CD4-positive, alpha-beta memory T cell (primary cell): Measurements from ENCODE around the gene ZNF407. TPM values are rescaled to one million over a fixed set of nuclear protein-coding genes. Genes with fewer than 3 reads are reported as not detected.

ENCODE experiments used
- CTCF ChIA-PET: fragments of 350-600 bp; sonication (Branson Sonifier 250); formaldehyde crosslinking; loops from one replicate; lab custom pipeline; 2021; ENCODE audit warnings: inconsistent platforms; ENCODE audit not compliant: partially characterized antibody; lab: Charles Lee
- POLR2A ChIA-PET: fragments of 350-600 bp; sonication (Branson Sonifier 250); formaldehyde crosslinking; loops from one replicate; lab custom pipeline; 2021; ENCODE audit not compliant: partially characterized antibody; lab: Charles Lee
- DNase-seq, 5 donors: peaks; one replicate each; pipeline versions ENCODE4 v3.0.0 to v3.0.0-alpha.2; 2020 to 2022; ENCODE audit warnings: mixed read lengths in 1 of 5
- H3K27ac ChIP-seq: one replicate; pipeline ENCODE4 v1.7.0; 2013; ENCODE audit warnings: low read depth, low read length
- H3K27me3 ChIP-seq: 2 replicates; pipeline ENCODE4 v1.7.0; 2013; ENCODE audit warnings: mild to moderate bottlenecking, low read length, moderate library complexity; ENCODE audit not compliant: insufficient read depth
- H3K36me3 ChIP-seq: 2 replicates; pipeline ENCODE4 v1.7.0; 2013; ENCODE audit warnings: mild to moderate bottlenecking, low read length, moderate library complexity; ENCODE audit not compliant: insufficient read depth
- H3K4me1 ChIP-seq: 2 replicates; pipeline ENCODE4 v1.7.0; 2013; ENCODE audit warnings: mild to moderate bottlenecking, low read length, moderate library complexity; ENCODE audit not compliant: insufficient read depth
- H3K4me3 ChIP-seq, 2 donors: one replicate each; pipeline ENCODE4 v1.7.0; 2013; ENCODE audit warnings: low read length in 2 of 2, mild to moderate bottlenecking in 1 of 2
- H3K9me3 ChIP-seq, 2 donors: one replicate each; pipeline ENCODE4 v1.7.0; 2013; ENCODE audit warnings: low read length in 2 of 2, control low read depth in 1 of 2; ENCODE audit not compliant: control insufficient read depth in 1 of 2
- H3K27ac Mint-ChIP-seq, 7 donors: one replicate each; pipeline ENCODE4 v1.8.0; 2020 to 2021; ENCODE audit warnings: mixed read lengths in 7 of 7, mild to moderate bottlenecking in 6 of 7, inconsistent platforms in 3 of 7, moderate library complexity in 3 of 7
- H3K27me3 Mint-ChIP-seq, 2 donors: one replicate each; pipeline ENCODE4 v1.8.0; 2020 to 2021; ENCODE audit warnings: mixed read lengths in 2 of 2
- H3K36me3 Mint-ChIP-seq, 2 donors: one replicate each; pipeline ENCODE4 v1.8.0; 2020 to 2021; ENCODE audit warnings: mixed read lengths in 2 of 2, inconsistent platforms in 1 of 2, mild to moderate bottlenecking in 1 of 2
- H3K4me1 Mint-ChIP-seq, 4 donors: one replicate each; pipeline ENCODE4 v1.8.0; 2020 to 2021; ENCODE audit warnings: mixed read lengths in 4 of 4, mild to moderate bottlenecking in 1 of 4
- H3K4me3 Mint-ChIP-seq, 8 donors: one replicate each; pipeline ENCODE4 v1.8.0; 2020 to 2021; ENCODE audit warnings: mixed read lengths in 8 of 8, mild to moderate bottlenecking in 7 of 8, moderate library complexity in 6 of 8, inconsistent platforms in 3 of 8
- H3K9me3 Mint-ChIP-seq, 8 donors: one replicate each; pipeline ENCODE4 v1.8.0; 2020 to 2021; ENCODE audit warnings: mixed read lengths in 8 of 8, mild to moderate bottlenecking in 5 of 8, inconsistent platforms in 3 of 8, moderate library complexity in 1 of 8
- intact Hi-C: fragments of 100-400 bp; cut with micrococcal nuclease; formaldehyde crosslinking; loops from one replicate; pipeline ENCODE4 v1.15.1; 2023
- polyA plus RNA-seq, 2 donors: library from polyadenylated mRNA; unstranded; fragments of 300-500 nt; fragmentation: Illumina TruSeq; gene quantifications; one replicate each; pipeline ENCODE4 v1.2.3, GENCODE V29; 2021
- total RNA-seq, 2 experiments: library from RNA; stranded (reverse); gene quantifications; one replicate each; pipeline ENCODE4 v1.2.3, GENCODE V29; 2021

Gene ZNF407
- total and polyA plus RNA-seq, 4 experiments from 2014 or later, result 1.8 to 26.9 (median 15.3) TPM

GRCh38 chr18:75072672-75073371 is 475.2 kb downstream of the ZNF407 start:
- H3K4me1 ChIP-seq, result peaks cover 34% of the 10 kb centered on the region
- intact Hi-C loops, result loop anchor here (5.0 kb wide), 1 partner anchor 926 kb away; the partner anchor contains the start of genes FBXO15 and TIMM21
- H3K27ac ChIP-seq, result no peak overlapping the region
- POLR2A ChIA-PET, result interaction anchor here (3.8 kb wide), 1 partner anchor 137 kb away, joined by 38 read pairs; the partner anchor contains the start of genes PTGR3 and TSHZ1
- H3K4me1 Mint-ChIP-seq, result peaks cover 29 to 53% (median 39%) of the 10 kb centered on the region in 4 donors
- DNase-seq, result no peak
- peaks cover 0 to 36% (median 22%) of the 10 kb centered on the region in 8 donors for H3K9me3 Mint-ChIP-seq
- no peaks in the 10 kb centered on the region for H3K27me3 ChIP-seq
- CTCF ChIA-PET, result no interaction called here
- H3K4me3 ChIP-seq, result no peak overlapping the region
- peaks cover 19 to 25% of the 10 kb centered on the region in 2 donors for H3K36me3 Mint-ChIP-seq
- H3K27ac Mint-ChIP-seq, result no peak overlapping the region
- peaks cover 0 to 5% of the 10 kb centered on the region in 2 donors for H3K9me3 ChIP-seq
- no peaks in the 10 kb centered on the region for H3K27me3 Mint-ChIP-seq
- no peaks in the 10 kb centered on the region for H3K36me3 ChIP-seq
- H3K4me3 Mint-ChIP-seq, result no peak overlapping the region

GRCh38 chr18:75073654-75074053 is 476.0 kb downstream of the ZNF407 start:
- Mint-ChIP-seq H3K9me3 (peaks cover 0 to 42% (median 27%) of the 10 kb centered on the region in 8 donors), H3K27me3 (no peaks in the 10 kb centered on the region), H3K4me1 (peaks cover 25 to 45% (median 32%) of the 10 kb centered on the region in 4 donors), H3K36me3 (peaks cover 22 to 29% of the 10 kb centered on the region in 2 donors), H3K27ac (peak overlapping the region in 1 of 7 donors; percentile 65), H3K4me3 (no peak overlapping the region)
- ChIA-PET CTCF (no interaction called here), POLR2A (no interaction called here)
- peaks cover 34% of the 10 kb centered on the region for H3K4me1 ChIP-seq
- intact Hi-C loops, result loop anchor here (5.0 kb wide), 1 partner anchor 926 kb away; the partner anchor contains the start of genes FBXO15 and TIMM21
- DNase-seq, result no peak
- H3K27ac ChIP-seq, result no peak overlapping the region
- H3K36me3 ChIP-seq, result no peaks in the 10 kb centered on the region
- no peak overlapping the region for H3K4me3 ChIP-seq
- no peaks in the 10 kb centered on the region for H3K27me3 ChIP-seq
- peaks cover 0 to 5% of the 10 kb centered on the region in 2 donors for H3K9me3 ChIP-seq

- Mint-ChIP-seq H3K27ac (peak overlapping the region in 1 of 7 donors; percentile 65), H3K9me3 (peaks cover 0 to 49% (median 30%) of the 10 kb centered on the region in 8 donors)
- CTCF ChIA-PET, result no interaction called here
Measured at GRCh38 chr18:75074196-75075015, 476.7 kb downstream of the ZNF407 start.

DNA sequence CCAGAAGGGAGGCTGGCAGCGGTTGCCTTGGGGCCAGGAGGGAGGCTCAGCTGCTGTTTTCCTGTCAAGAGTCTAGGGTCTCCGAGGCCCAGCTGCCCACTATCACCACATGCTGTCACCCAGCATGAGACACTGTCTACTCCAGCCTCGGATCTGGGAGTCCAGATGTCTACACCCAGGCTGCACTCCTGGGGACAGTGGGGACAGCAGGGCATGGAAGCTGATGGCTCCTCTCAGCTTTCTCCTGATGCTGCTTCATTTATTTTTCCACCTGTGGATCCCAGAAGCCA is 477.3 kb downstream of the ZNF407 start:
- Histone ChIP-seq H3K27ac (no peak overlapping the region), H3K9me3 (peaks cover 0 to 5% of the 10 kb centered on the region in 2 donors), H3K27me3 (no peaks in the 10 kb centered on the region), H3K4me1 (peaks cover 25% of the 10 kb centered on the region), H3K36me3 (no peaks in the 10 kb centered on the region), H3K4me3 (no peak overlapping the region)
- DNase-seq, result no peak
- ChIA-PET POLR2A (no interaction called here), CTCF (no interaction called here)
- H3K27me3 Mint-ChIP-seq, result no peaks in the 10 kb centered on the region
- H3K9me3 Mint-ChIP-seq, result peaks cover 0 to 52% (median 30%) of the 10 kb centered on the region in 8 donors
- peaks cover 20 to 32% (median 23%) of the 10 kb centered on the region in 4 donors for H3K4me1 Mint-ChIP-seq
- intact Hi-C loops, result no loop called here
- H3K4me3 Mint-ChIP-seq, result no peak overlapping the region
- no peak overlapping the region for H3K27ac Mint-ChIP-seq
- peaks cover 22 to 29% of the 10 kb centered on the region in 2 donors for H3K36me3 Mint-ChIP-seq

More at GRCh38 chr18:75074196-75075015, 476.7 kb downstream of the ZNF407 start:
- Histone ChIP-seq H3K36me3 (no peaks in the 10 kb centered on the region), H3K4me1 (peaks cover 31% of the 10 kb centered on the region), H3K27me3 (no peaks in the 10 kb centered on the region), H3K9me3 (peaks cover 0 to 5% of the 10 kb centered on the region in 2 donors), H3K27ac (no peak overlapping the region), H3K4me3 (no peak overlapping the region)
- intact Hi-C loops, result loop anchor here (5.0 kb wide), 1 partner anchor 927 kb away; the partner anchor contains the start of genes FBXO15 and TIMM21
- POLR2A ChIA-PET, result no interaction called here
- Mint-ChIP-seq H3K4me3 (no peak overlapping the region), H3K36me3 (peaks cover 22 to 29% of the 10 kb centered on the region in 2 donors), H3K27me3 (no peaks in the 10 kb centered on the region), H3K4me1 (peaks cover 23 to 37% (median 28%) of the 10 kb centered on the region in 4 donors)
- no peak for DNase-seq

DNA sequence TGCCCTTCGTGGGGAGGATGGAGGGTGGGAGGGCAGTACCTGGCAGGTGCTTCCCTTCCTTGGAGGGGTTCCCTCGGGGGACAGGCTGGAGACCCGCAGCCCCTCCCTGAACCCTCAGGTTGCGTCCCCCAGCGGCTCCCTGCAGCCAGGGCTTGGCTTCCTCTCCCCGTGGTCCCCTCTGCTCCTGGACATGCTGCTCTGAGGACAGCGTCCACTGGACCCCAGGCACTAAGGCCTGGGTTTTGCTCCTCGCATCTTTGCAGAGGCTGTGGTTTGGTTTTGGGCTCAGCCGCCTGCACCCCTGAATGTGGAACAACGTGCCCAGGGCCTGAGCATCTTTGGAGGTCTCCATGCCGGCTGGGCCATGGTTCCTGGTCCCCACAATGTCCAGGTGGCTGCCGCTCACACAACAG is 477.8 kb downstream of the ZNF407 start:
- Histone ChIP-seq H3K27ac (no peak overlapping the region), H3K9me3 (peaks cover 0 to 5% of the 10 kb centered on the region in 2 donors), H3K27me3 (no peaks in the 10 kb centered on the region), H3K4me3 (no peak overlapping the region), H3K4me1 (peaks cover 20% of the 10 kb centered on the region), H3K36me3 (no peaks in the 10 kb centered on the region)
- Mint-ChIP-seq H3K36me3 (peaks cover 22 to 29% of the 10 kb centered on the region in 2 donors), H3K9me3 (peaks cover 0 to 55% (median 30%) of the 10 kb centered on the region in 8 donors), H3K27me3 (no peaks in the 10 kb centered on the region), H3K4me3 (no peak overlapping the region), H3K27ac (no peak overlapping the region), H3K4me1 (peaks cover 16 to 27% (median 18%) of the 10 kb centered on the region in 4 donors)
- ChIA-PET CTCF (no interaction called here), POLR2A (no interaction called here)
- intact Hi-C loops, result no loop called here
- DNase-seq, result no peak

DNA sequence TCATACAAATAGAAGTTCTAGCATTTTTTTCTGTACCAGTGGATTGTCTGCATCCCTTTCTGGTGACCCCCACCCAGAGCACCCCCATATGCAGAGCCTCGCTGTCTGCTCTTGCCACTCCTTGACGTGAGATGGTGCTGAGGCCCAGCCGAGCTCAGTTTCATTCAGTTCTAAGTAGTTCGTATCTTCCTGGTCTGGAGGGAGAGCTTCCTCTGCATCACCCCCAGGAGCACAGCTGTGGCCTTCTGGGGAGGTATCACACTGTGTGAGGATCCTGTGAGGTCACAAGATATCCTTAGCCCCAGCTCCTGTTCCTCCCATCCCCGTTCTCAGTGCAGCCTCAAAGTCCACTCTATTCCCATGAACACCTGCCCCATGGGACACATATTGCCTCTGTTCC is 478.6 kb downstream of the ZNF407 start:
- intact Hi-C loops, result no loop called here

GRCh38 chr18:75081486-75081885 is 483.8 kb downstream of the ZNF407 start:
- H3K9me3 Mint-ChIP-seq, result peaks cover 0 to 32% (median 16%) of the 10 kb centered on the region in 8 donors
- no peaks in the 10 kb centered on the region for H3K4me1 ChIP-seq
- H3K27ac ChIP-seq, result no peak overlapping the region
- no peak overlapping the region for H3K27ac Mint-ChIP-seq
- peaks cover 2 to 3% of the 10 kb centered on the region in 2 donors for H3K27me3 Mint-ChIP-seq
- H3K4me3 ChIP-seq, result no peak overlapping the region
- no peaks in the 10 kb centered on the region for H3K36me3 ChIP-seq
- H3K4me1 Mint-ChIP-seq, result no peaks in the 10 kb centered on the region
- ChIA-PET POLR2A (no interaction called here), CTCF (interaction anchor here (1.5 kb wide), 1 partner anchor 184 kb away, joined by 5 read pairs; no protein-coding TSS in a partner anchor)
- DNase-seq, result no peak
- no peaks in the 10 kb centered on the region for H3K27me3 ChIP-seq
- intact Hi-C loops, result no loop called here
- peaks cover 3 to 10% of the 10 kb centered on the region in 2 donors for H3K36me3 Mint-ChIP-seq
- peaks cover 0 to 2% of the 10 kb centered on the region in 2 donors for H3K9me3 ChIP-seq
- no peak overlapping the region for H3K4me3 Mint-ChIP-seq

More for the DNA sequence above, 478.6 kb downstream of the ZNF407 start:
- Histone ChIP-seq H3K27me3 (no peaks in the 10 kb centered on the region), H3K4me1 (peaks cover 12% of the 10 kb centered on the region), H3K4me3 (no peak overlapping the region), H3K27ac (no peak overlapping the region), H3K36me3 (no peaks in the 10 kb centered on the region), H3K9me3 (peaks cover 0 to 5% of the 10 kb centered on the region in 2 donors)
- Mint-ChIP-seq H3K27me3 (peaks cover 0 to 2% of the 10 kb centered on the region in 2 donors), H3K36me3 (peaks cover 19 to 29% of the 10 kb centered on the region in 2 donors), H3K4me1 (peaks cover 8 to 19% (median 10%) of the 10 kb centered on the region in 4 donors), H3K4me3 (peak overlapping the region in 2 of 8 donors; percentile 10 to 13), H3K9me3 (peaks cover 0 to 55% (median 30%) of the 10 kb centered on the region in 8 donors), H3K27ac (peak overlapping the region in 2 of 7 donors; percentile 48 to 73)
- DNase-seq, result no peak
- ChIA-PET CTCF (no interaction called here), POLR2A (no interaction called here)
